GM18517 (cell line): ENCODE data around the gene TMUB2.
A peak's percentile ranks its signal among the peaks of the same experiment; 100 is the strongest.

Source experiments
- ATAC-seq: cut with Tn5 transposase; IDR thresholded peaks from one replicate; pipeline ENCODE4 v1.9.1; 2021; ENCODE audit warnings: mild to moderate bottlenecking, moderate library complexity; ENCODE audit not compliant: unreplicated experiment

The TMUB2 gene

GRCh38 chr17:44202756-44203155 is 16.0 kb downstream of the TMUB2 start:
- ATAC-seq: no peak

GRCh38 chr17:44203731-44204440 is 17.1 kb downstream of the TMUB2 start:
- no peak for ATAC-seq

DNA sequence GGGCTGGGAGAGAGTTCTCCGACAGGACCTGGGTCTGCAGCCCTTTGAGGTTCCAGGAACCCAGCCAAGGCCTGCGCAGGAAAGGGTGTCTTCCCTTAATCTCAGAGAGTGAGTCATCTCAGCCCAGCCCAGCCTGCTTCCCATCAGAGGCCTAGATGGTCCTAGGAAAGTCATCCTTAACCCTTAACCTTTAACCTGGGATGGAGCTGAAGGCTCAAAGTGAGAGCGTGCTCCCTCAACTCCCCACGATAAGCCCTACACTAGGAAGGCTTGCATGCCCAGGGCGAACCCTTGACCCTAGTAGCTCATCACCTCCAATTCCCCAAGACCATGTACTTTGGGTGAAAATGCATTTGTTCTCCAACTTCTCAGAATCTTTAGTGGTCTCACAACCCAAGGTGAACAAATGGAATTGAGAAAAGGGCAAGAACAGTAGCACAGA is 17.7 kb downstream of the TMUB2 start:
- no peak for ATAC-seq

- no peak for ATAC-seq
These were observed 19.4 kb downstream of the TMUB2 start for GRCh38 chr17:44205962-44206824.

DNA sequence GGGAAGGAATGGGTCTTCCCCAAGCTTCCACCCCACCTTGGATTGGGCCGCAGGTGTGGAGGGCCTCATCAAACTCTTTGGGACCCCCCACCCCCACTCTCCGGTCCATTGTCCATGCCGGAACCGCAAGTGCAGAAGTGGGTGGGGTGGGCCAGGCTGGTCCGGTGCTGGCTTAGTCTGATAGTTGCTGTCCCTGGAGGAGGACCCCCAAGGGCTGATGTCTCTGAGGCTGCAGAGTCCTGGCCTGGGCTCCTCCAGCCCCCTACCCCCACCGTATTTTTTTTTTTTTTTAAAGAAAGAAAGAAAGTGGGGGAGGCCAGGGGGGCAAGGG is 20.0 kb downstream of the TMUB2 start:
- ATAC-seq: no peak

DNA sequence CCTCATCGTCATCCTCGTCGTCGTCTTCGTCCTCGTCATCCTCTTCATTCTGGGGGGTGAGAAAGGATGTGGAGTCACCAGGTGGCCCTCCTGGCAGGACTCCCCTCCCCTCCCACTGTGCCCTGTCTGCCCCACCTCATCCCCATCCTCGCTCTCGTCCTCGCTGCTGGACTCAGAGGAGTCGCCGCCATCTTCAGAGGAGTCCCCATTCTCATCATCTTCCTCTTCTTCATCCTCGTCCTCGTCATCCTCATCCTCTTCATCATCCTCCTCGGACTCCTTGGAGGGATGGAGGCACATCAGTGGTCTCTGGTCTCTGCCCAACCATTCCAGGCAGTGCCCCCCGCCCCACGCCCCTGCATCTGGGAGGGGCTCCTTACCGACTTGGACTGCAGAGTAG is 20.5 kb downstream of the TMUB2 start:
- ATAC-seq: no peak

- ATAC-seq: no peak
These were observed 21.0 kb downstream of the TMUB2 start for GRCh38 chr17:44207743-44208142.

DNA sequence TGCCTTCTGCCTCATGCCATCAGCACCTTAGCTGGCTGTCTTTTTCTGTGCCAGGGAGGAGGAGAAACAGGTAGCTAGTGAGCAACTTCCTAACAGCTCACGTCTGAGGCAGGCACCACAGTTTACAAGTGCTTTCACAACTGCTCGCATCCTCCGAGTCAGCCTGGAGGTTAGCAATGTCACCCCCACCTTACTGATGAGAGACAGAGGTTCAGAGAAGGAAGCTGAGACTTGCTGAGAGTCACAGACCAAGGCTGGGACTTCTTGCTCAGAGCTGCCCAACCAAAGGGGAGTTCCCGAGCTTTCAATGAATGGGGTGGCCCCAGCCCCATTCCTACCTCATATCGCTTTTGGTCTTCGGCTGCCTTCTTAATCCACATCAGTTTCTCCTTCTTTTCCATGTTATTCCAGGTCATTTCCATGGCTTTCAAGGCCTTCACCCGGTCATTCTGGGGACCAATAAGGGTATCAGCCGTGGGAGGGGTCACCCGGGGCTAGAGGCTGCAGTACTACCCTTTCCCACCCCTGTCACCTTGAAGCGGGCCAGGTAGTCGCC is 23.1 kb downstream of the TMUB2 start:
- peak; percentile 10 for ATAC-seq

DNA sequence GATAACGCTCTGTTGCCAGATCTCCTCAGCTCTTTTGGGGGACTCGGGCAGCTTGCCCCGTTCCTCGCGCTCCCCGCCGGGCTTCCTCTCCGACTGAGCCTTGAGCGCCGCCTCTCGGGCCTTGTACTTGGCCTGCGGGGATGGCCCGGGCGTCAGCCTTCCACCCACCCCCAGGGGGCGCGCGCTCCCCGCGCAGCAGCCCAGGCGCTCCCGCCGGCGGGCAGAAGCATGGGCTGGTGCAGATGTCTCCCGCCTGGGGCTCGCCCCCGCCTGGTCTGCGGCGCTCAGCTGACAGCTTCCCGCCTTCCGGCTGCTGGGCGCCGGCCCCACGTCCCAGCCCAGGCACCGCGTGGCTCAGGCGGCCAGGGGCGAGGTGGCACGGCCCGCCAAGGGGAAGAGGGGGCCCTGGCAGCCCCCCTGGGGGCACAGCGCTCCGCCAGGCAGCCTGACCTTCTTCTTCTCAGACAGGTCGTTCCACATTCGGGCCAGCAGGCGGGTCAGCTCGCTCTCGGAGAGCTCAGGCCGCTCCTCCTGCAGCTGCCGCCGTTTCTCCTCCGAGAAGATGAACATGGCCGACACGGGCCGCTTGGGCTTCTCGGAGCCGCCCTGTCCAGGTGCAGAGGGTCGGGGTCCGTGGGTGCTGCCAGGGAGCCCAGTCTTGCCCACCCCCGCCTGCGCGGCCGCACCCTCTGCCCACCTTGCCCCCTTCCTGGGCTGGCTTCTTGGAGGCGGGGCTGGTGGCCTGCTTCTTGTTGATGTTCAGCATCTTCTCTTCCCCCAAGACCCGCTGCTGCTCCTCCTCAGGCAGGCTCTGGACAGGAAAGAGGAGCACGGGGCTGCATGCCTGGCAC is 23.8 kb downstream of the TMUB2 start:
- peak; percentile 65 for ATAC-seq

DNA sequence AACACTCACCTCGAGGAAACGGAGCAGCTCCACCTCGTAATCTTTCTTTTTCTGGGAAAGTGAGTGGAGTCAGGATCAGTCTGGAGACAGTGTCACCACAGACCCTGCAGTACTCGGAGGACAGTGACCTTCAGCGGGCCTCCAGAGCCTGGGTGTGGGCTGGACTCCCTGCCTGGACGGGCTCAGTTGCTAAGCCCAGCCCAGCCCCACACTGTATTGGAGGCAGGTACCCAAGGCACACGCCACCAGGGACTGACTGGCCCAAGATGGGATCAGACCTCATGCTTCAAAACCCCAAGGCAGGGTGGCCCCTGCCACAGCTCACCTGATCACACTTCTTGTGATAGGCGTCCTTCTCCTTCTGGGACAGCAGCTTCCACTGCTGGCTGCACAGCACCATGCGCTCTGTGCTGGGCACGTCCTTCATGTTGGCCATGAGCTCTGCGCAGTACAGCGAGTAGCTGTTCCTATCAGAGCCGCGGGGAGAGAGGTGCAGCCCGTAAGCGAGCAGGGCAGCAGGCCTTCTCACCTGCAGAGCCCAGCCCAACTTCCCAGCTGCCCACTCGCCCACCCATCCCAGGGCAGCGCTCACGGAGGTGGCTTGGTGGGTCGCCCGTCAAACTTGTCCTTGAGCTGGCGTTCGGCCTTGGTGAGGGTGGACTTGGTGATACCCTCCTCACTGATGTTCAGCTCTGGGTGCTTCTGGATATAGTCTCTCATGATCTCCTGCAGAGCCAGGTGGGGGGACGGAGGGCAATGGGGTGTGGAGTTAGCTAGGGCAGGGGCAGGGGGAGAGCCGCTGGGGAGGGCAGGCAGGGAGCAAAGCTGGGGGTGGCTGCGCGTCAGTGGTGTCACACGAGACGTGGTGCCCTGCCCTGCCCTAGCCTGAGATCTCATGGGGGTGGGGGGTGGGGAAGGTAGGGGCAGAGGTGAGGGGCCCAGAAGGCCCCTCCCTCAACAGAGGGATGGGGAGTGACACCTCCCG is 24.8 kb downstream of the TMUB2 start:
- no peak for ATAC-seq

- ATAC-seq: no peak
These were observed 26.0 kb downstream of the TMUB2 start for GRCh38 chr17:44212507-44213402.

- ATAC-seq: no peak
These were observed 26.8 kb downstream of the TMUB2 start for GRCh38 chr17:44213403-44214229.

- no peak for ATAC-seq
These were observed 27.4 kb downstream of the TMUB2 start for GRCh38 chr17:44214230-44214494.

GRCh38 chr17:44214896-44215295 is 28.1 kb downstream of the TMUB2 start:
- ATAC-seq: no peak

- ATAC-seq: no peak
These were observed 29.4 kb downstream of the TMUB2 start for GRCh38 chr17:44216173-44216572.

GRCh38 chr17:44216694-44217093 is 29.9 kb downstream of the TMUB2 start:
- no peak for ATAC-seq

DNA sequence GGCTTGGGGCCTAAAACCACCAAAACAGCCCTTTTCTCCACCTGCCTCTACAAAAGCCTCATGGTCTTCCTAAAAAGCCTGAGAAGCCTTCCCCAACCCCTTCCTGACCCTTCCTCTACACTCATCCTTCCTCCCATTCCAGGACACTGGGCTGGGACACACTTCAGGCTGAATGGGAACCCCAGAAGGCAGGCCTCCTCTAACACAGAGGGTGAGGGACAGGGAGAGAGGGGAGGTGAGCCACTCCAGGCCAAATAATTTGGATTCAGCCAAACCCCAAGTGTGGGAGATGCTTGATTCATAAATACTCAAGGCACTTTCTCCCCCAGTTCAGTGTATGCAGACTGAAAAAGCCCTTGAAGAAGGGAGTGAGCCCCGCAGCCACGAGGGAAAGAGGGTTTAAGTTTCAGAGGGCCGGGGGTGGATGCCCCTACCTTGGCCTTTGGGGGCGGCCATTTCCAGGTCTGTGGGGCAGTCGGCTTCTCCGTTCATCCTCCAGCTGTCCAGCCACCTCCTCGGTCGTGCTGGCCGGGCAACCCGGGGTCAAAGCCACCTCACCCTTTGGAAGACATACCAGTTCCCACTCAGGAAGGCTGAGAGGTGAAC is 31.1 kb downstream of the TMUB2 start:
- no peak for ATAC-seq
